Measurements from ENCODE around the gene RANBP3. TPM values are rescaled to one million over a fixed set of nuclear protein-coding genes. Genes with fewer than 3 reads are reported as not detected.

RANBP3 gene
- total and polyA plus RNA-seq, 7 experiments from 2014 or later, result 7.0 to 104 (median 92.0) TPM

DNA sequence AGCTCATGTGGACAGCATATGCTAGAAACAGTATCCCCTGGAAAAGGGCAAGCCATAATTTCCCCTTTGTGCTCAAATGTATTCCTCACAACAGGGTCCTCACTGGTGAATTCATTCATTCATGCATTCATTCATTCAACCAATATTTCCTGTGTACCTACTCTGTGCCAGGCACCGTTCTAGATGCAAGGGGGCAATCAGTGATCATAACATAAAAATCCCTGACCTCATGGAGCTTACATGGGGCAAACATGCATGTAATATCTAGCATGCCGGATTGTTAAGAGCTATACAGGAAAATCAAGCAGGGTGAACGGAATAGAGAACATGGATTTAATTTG, 2.6 kb downstream of the RANBP3 start:
- peak overlapping the region; percentile 50 to 95 (median 87) for H3K27ac Mint-ChIP-seq
- H3K36me3 ChIP-seq (ENCODE audit: control insufficient read depth in 2 of 3, insufficient read depth in 3 of 3, low read length in 3 of 3), result peaks cover 0 to 41% (median 5%) of the 10 kb centered on the region in 3 experiments
- H3K4me3 Mint-ChIP-seq, result peak overlapping the region; percentile 63 to 99 (median 96)
- POLR2A ChIA-PET, result interaction anchor here (0.7 to 4.8 kb wide), 6 partner anchors 10 to 71 kb away, joined by 3 to 50 read pairs (median 4); partner anchors contain the start of gene VMAC
- peaks cover 38 to 60% of the 10 kb centered on the region in 2 donors for H3K4me1 ChIP-seq (ENCODE audit: control insufficient read depth in 2 of 2, insufficient read depth in 2 of 2, low read length in 2 of 2)
- peaks cover 0 to 4% (median 0%) of the 10 kb centered on the region in 11 donors for H3K9me3 Mint-ChIP-seq
- no peak for DNase-seq
- intact Hi-C loops (cut with micrococcal nuclease), result loop anchor here (5.0 to 10.0 kb wide), 3 partner anchors 183 to 759 kb away; partner anchors contain the start of genes CATSPERD (in 1 of the 2), DUS3L (in 1 of the 2), GPR108 (in 1 of the 2) and LONP1 (in 1 of the 2)
- H3K4me1 Mint-ChIP-seq, result peaks cover 52 to 85% (median 73%) of the 10 kb centered on the region in 7 donors
- H3K27me3 Mint-ChIP-seq, result peaks cover 0 to 2% (median 0%) of the 10 kb centered on the region in 5 donors
- no peak for ATAC-seq
- H3K27me3 ChIP-seq (ENCODE audit: control insufficient read depth in 2 of 2, insufficient read depth in 2 of 2, low read length in 2 of 2), result no peaks in the 10 kb centered on the region
- no peaks in the 10 kb centered on the region for H3K9me3 ChIP-seq (ENCODE audit: control insufficient read depth in 2 of 3, low read length in 3 of 3)
- H3K4me3 ChIP-seq (ENCODE audit: low read length), result no peak overlapping the region
- peaks cover 3 to 18% (median 5%) of the 10 kb centered on the region in 5 donors for H3K36me3 Mint-ChIP-seq
- H3K27ac ChIP-seq (ENCODE audit: low read depth, low read length), result peak overlapping the region; percentile 64
- CTCF ChIA-PET, result interaction anchor here (6.2 kb wide), 1 partner anchor 9 kb away, joined by 41 read pairs; no protein-coding TSS in a partner anchor

DNA sequence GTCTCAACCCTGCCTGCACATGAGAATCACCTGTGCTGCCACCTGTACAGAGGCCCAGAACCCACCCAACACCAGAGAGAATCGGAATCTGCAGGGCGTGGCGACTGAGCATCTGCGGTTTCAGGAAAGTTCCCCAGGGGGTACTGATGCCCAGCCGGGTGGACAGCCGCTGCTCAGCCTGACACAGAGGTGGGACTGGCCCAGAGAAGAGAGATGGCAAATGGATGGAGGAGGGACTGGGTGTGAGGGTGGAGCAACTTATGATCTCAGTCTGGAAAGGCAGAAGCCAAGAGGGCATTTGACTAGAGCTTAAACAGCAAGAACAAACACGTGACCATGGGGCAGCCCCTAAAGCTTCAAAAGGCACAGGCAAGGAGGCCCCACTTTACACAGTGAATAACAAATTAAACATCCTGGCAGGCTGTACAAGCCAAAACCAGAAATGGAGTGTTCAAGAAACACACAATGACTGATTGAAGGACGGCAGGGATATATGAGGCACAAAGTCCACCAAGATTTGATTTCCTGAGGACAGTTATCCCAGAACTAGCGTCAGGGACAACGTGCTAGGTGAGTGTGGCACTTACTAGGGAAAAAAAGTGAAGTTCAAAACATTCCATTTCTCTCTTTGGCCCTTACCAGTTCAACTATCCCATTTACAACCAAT, 3.1 kb downstream of the RANBP3 start:
- POLR2A ChIA-PET, result interaction anchor here (0.7 to 4.8 kb wide), 6 partner anchors 11 to 71 kb away, joined by 3 to 50 read pairs (median 4); partner anchors contain the start of gene VMAC
- intact Hi-C loops (cut with micrococcal nuclease), result loop anchor here (5.0 to 10.0 kb wide), 3 partner anchors 183 to 760 kb away; partner anchors contain the start of genes CATSPERD (in 1 of the 2), DUS3L (in 1 of the 2), GPR108 (in 1 of the 2) and LONP1 (in 1 of the 2)
- ATAC-seq (peak; percentile 17), DNase-seq (peak in 3 of 9 donors; percentile 22 to 79 (median 44))
- peak overlapping the region; percentile 64 for H3K27ac ChIP-seq (ENCODE audit: low read depth, low read length)
- Mint-ChIP-seq H3K4me1 (peaks cover 49 to 88% (median 75%) of the 10 kb centered on the region in 7 donors), H3K4me3 (peak overlapping the region; percentile 50 to 99 (median 96)), H3K9me3 (peaks cover 0 to 4% (median 0%) of the 10 kb centered on the region in 11 donors), H3K27ac (peak overlapping the region; percentile 39 to 95 (median 84)), H3K36me3 (peaks cover 3 to 18% (median 5%) of the 10 kb centered on the region in 5 donors), H3K27me3 (peaks cover 0 to 2% (median 0%) of the 10 kb centered on the region in 5 donors)
- peaks cover 0 to 41% (median 5%) of the 10 kb centered on the region in 3 experiments for H3K36me3 ChIP-seq (ENCODE audit: control insufficient read depth in 2 of 3, insufficient read depth in 3 of 3, low read length in 3 of 3)
- CTCF ChIA-PET, result interaction anchor here (6.2 kb wide), 1 partner anchor 8 kb away, joined by 41 read pairs; no protein-coding TSS in a partner anchor
- peaks cover 38 to 60% of the 10 kb centered on the region in 2 donors for H3K4me1 ChIP-seq (ENCODE audit: control insufficient read depth in 2 of 2, insufficient read depth in 2 of 2, low read length in 2 of 2)
- H3K4me3 ChIP-seq (ENCODE audit: low read length), result no peak overlapping the region
- H3K27me3 ChIP-seq (ENCODE audit: control insufficient read depth in 2 of 2, insufficient read depth in 2 of 2, low read length in 2 of 2), result no peaks in the 10 kb centered on the region
- H3K9me3 ChIP-seq (ENCODE audit: control insufficient read depth in 2 of 3, low read length in 3 of 3), result no peaks in the 10 kb centered on the region

DNA sequence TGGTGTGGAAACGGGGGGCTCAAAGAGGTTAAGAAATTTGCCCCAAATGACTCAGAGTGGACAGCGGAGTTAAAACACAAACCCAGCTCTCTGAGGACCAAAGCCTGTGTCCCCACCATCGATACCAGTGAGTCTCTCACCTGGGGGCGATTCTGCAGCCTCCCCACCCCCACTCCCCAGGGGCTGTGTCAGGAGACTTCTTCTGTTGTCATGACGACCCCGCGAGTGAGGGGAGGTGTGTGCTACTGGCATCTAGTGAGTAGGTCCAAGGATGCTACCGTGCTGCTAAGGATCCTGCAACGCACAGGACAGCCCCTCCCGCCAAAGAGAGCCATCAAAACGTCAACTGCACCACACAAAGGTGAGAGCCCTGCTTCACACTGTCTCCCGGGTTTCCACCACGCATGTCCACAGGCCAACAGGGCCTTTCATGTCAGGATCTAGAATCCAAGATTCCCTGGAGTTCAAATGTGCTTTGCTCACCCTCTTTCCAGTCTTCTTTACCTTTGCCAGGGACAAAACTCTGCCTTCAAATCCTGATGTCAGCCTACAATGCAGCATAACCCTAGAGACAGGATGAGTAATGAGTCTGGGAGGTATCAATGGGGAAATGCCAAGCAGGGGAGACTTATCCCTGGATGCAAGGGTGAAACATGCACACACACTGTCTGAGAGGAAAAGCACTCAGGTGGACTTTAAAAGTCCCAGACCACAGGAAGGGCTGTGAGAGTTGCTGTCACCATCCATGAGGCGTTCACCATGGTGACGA, 3.9 kb downstream of the RANBP3 start:
- ChIA-PET CTCF (no interaction called here), POLR2A (interaction anchor here (1.1 to 4.8 kb wide), 4 partner anchors 11 to 70 kb away, joined by 4 to 50 read pairs (median 9); partner anchors contain the start of gene VMAC)
- no peaks in the 10 kb centered on the region for H3K27me3 ChIP-seq (ENCODE audit: control insufficient read depth in 2 of 2, insufficient read depth in 2 of 2, low read length in 2 of 2)
- H3K4me3 ChIP-seq (ENCODE audit: low read length), result no peak overlapping the region
- peak overlapping the region; percentile 64 for H3K27ac ChIP-seq (ENCODE audit: low read depth, low read length)
- intact Hi-C loops (cut with micrococcal nuclease), result loop anchor here in 1 of 2 donors (10.0 kb wide), 1 partner anchor 761 kb away; the partner anchor contains the start of genes GPR108 and TRIP10
- peaks cover 0 to 2% (median 0%) of the 10 kb centered on the region in 5 donors for H3K27me3 Mint-ChIP-seq
- peaks cover 0 to 41% (median 5%) of the 10 kb centered on the region in 3 experiments for H3K36me3 ChIP-seq (ENCODE audit: control insufficient read depth in 2 of 3, insufficient read depth in 3 of 3, low read length in 3 of 3)
- peak overlapping the region; percentile 34 to 95 (median 65) for H3K27ac Mint-ChIP-seq
- H3K36me3 Mint-ChIP-seq, result peaks cover 3 to 16% (median 5%) of the 10 kb centered on the region in 5 donors
- H3K9me3 ChIP-seq (ENCODE audit: control insufficient read depth in 2 of 3, low read length in 3 of 3), result no peaks in the 10 kb centered on the region
- peaks cover 41 to 60% of the 10 kb centered on the region in 2 donors for H3K4me1 ChIP-seq (ENCODE audit: control insufficient read depth in 2 of 2, insufficient read depth in 2 of 2, low read length in 2 of 2)
- ATAC-seq, result no peak
- peak overlapping the region in 9 of 10 donors; percentile 50 to 99 (median 96) for H3K4me3 Mint-ChIP-seq
- H3K4me1 Mint-ChIP-seq, result peaks cover 48 to 89% (median 79%) of the 10 kb centered on the region in 7 donors
- no peak for DNase-seq
- peaks cover 0 to 4% (median 0%) of the 10 kb centered on the region in 11 donors for H3K9me3 Mint-ChIP-seq

DNA sequence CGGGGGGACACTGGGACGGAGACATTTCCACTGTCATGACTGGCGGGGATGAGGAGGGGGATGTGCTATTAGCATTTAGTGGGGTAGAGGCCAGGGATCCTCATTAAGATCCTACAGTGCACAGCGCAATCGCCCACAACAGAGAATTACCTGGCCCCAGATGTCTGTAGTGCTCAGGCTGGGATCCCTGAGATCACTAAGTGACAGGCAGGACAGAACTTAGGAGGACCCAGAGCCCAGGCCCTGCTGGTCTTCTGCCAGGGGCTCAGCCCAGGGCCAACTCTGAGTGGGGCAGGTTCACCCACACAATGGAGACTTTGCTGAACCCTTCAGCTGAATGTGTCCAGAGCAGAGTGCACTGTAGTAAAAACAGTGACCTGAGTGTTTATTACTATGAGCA, 4.6 kb downstream of the RANBP3 start:
- ATAC-seq (no peak), DNase-seq (no peak)
- Histone ChIP-seq H3K27ac (ENCODE audit: low read depth, low read length) (no peak overlapping the region), H3K4me1 (ENCODE audit: control insufficient read depth in 2 of 2, insufficient read depth in 2 of 2, low read length in 2 of 2) (peaks cover 38 to 59% of the 10 kb centered on the region in 2 donors), H3K4me3 (ENCODE audit: low read length) (no peak overlapping the region), H3K9me3 (ENCODE audit: control insufficient read depth in 2 of 3, low read length in 3 of 3) (no peaks in the 10 kb centered on the region), H3K36me3 (ENCODE audit: control insufficient read depth in 2 of 3, insufficient read depth in 3 of 3, low read length in 3 of 3) (peaks cover 0 to 41% (median 5%) of the 10 kb centered on the region in 3 experiments), H3K27me3 (ENCODE audit: control insufficient read depth in 2 of 2, insufficient read depth in 2 of 2, low read length in 2 of 2) (no peaks in the 10 kb centered on the region)
- intact Hi-C loops (cut with micrococcal nuclease), result loop anchor here in 1 of 2 donors (10.0 kb wide), 1 partner anchor 761 kb away; the partner anchor contains the start of genes GPR108 and TRIP10
- peaks cover 3 to 16% (median 5%) of the 10 kb centered on the region in 5 donors for H3K36me3 Mint-ChIP-seq
- ChIA-PET CTCF (interaction anchor here (1.6 kb wide), 1 partner anchor 11 kb away, joined by 4 read pairs; no protein-coding TSS in a partner anchor), POLR2A (interaction anchor here (2.7 kb wide), 1 partner anchor 12 kb away, joined by 12 read pairs; no protein-coding TSS in a partner anchor)
- H3K9me3 Mint-ChIP-seq, result peaks cover 0 to 4% (median 0%) of the 10 kb centered on the region in 11 donors
- H3K4me1 Mint-ChIP-seq, result peaks cover 47 to 91% (median 82%) of the 10 kb centered on the region in 7 donors
- H3K4me3 Mint-ChIP-seq, result no peak overlapping the region
- peak overlapping the region in 2 of 9 donors; percentile 25 to 42 for H3K27ac Mint-ChIP-seq
- H3K27me3 Mint-ChIP-seq, result peaks cover 0 to 2% (median 0%) of the 10 kb centered on the region in 5 donors

DNA sequence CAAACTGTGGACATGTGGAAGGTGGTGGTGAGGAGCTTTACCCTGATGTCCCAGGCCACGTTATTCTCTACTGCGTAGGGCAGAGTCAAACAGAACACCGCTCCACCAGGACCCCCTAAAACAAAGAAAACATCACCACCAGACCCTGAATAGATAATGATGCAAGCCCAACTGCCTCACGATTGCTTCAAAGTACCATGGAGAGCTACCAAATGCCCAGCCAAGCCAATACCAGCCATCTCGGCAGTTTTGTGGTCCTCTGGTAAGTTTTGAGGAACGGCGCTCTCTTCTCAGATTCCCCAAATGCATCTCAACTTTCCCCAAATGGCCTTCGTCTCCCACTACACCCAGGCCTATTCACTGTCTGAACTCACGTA, 5.6 kb downstream of the RANBP3 start:
- H3K9me3 ChIP-seq (ENCODE audit: control insufficient read depth in 2 of 3, low read length in 3 of 3), result no peaks in the 10 kb centered on the region
- H3K4me3 ChIP-seq (ENCODE audit: low read length), result no peak overlapping the region
- H3K36me3 Mint-ChIP-seq, result peaks cover 3 to 16% (median 5%) of the 10 kb centered on the region in 5 donors
- no peaks in the 10 kb centered on the region for H3K9me3 Mint-ChIP-seq
- no peaks in the 10 kb centered on the region for H3K27me3 ChIP-seq (ENCODE audit: control insufficient read depth in 2 of 2, insufficient read depth in 2 of 2, low read length in 2 of 2)
- peaks cover 47 to 68% of the 10 kb centered on the region in 2 donors for H3K4me1 ChIP-seq (ENCODE audit: control insufficient read depth in 2 of 2, insufficient read depth in 2 of 2, low read length in 2 of 2)
- H3K4me3 Mint-ChIP-seq, result peak overlapping the region in 5 of 10 donors; percentile 8 to 45 (median 38)
- peaks cover 56 to 96% (median 89%) of the 10 kb centered on the region in 7 donors for H3K4me1 Mint-ChIP-seq
- H3K27ac ChIP-seq (ENCODE audit: low read depth, low read length), result no peak overlapping the region
- intact Hi-C loops (cut with micrococcal nuclease), result loop anchor here in 1 of 2 donors (10.0 kb wide), 1 partner anchor 762 kb away; the partner anchor contains the start of genes GPR108 and TRIP10
- ChIA-PET CTCF (interaction anchor here (0.9 to 1.6 kb wide), 2 partner anchors 12 to 50 kb away, joined by 3 to 4 read pairs; no protein-coding TSS in a partner anchor), POLR2A (interaction anchor here (0.6 to 2.7 kb wide), 3 partner anchors 10 to 22 kb away, joined by 3 to 12 read pairs (median 12); no protein-coding TSS in a partner anchor)
- H3K27ac Mint-ChIP-seq, result peak overlapping the region in 8 of 9 donors; percentile 25 to 81 (median 54)
- H3K27me3 Mint-ChIP-seq, result no peaks in the 10 kb centered on the region
- DNase-seq (no peak), ATAC-seq (no peak)
- peaks cover 0 to 35% (median 5%) of the 10 kb centered on the region in 3 experiments for H3K36me3 ChIP-seq (ENCODE audit: control insufficient read depth in 2 of 3, insufficient read depth in 3 of 3, low read length in 3 of 3)

Data from naive thymus-derived CD4-positive, alpha-beta T cell (primary cell).